HFFc6 (cell line): Measurements from ENCODE around the gene ANGPTL8. TPM values are rescaled to one million over a fixed set of nuclear protein-coding genes. Genes with fewer than 3 reads are reported as not detected.
A peak's percentile ranks its signal among the peaks of the same experiment; 100 is the strongest.

Experiments used
- DNase-seq: peaks from one replicate; pipeline ENCODE4 v3.0.0-alpha.2; 2018
- H3K27ac Mint-ChIP-seq: 2 replicates; pipeline ENCODE4 v1.8.0; 2020; ENCODE audit warnings: mild to moderate bottlenecking, mixed read lengths
- H3K27me3 Mint-ChIP-seq: 2 replicates; pipeline ENCODE4 v1.8.0; 2021; ENCODE audit warnings: mild to moderate bottlenecking, moderate library complexity, mixed read lengths; ENCODE audit not compliant: insufficient read depth
- H3K36me3 Mint-ChIP-seq: 2 replicates; pipeline ENCODE4 v1.8.0; 2021; ENCODE audit warnings: low read depth, mixed read lengths
- H3K4me1 Mint-ChIP-seq: 2 replicates; pipeline ENCODE4 v1.8.0; 2020; ENCODE audit warnings: low read depth, mixed read lengths
- H3K4me3 Mint-ChIP-seq: 2 replicates; pipeline ENCODE4 v1.8.0; 2020; ENCODE audit warnings: mild to moderate bottlenecking, moderate library complexity, mixed read lengths
- H3K9me3 Mint-ChIP-seq: 2 replicates; pipeline ENCODE4 v1.8.0; 2020; ENCODE audit warnings: mild to moderate bottlenecking, mixed read lengths
- total RNA-seq, 6 experiments: library from RNA; stranded (reverse); fragmentation: NEBNext Ultra II Directional; extraction: Animal tissue kit (Norgen Biotek cat#: 25700); gene quantifications; 2 replicates in 1 of 6; 3 replicates in 5 of 6; pipeline ENCODE4 v1.2.3, GENCODE V29; 2021
- TF ChIP-seq, protein P1 (sequence below): fragments of 200-600 bp; sonication (generic); IDR thresholded peaks from 2 replicates; pipeline ENCODE4 v1.5.0; 2021; ENCODE audit warnings: antibody characterized with exemption, mild to moderate bottlenecking

The ANGPTL8 gene
- total RNA-seq, 6 experiments from 2014 or later = not detected

DNA sequence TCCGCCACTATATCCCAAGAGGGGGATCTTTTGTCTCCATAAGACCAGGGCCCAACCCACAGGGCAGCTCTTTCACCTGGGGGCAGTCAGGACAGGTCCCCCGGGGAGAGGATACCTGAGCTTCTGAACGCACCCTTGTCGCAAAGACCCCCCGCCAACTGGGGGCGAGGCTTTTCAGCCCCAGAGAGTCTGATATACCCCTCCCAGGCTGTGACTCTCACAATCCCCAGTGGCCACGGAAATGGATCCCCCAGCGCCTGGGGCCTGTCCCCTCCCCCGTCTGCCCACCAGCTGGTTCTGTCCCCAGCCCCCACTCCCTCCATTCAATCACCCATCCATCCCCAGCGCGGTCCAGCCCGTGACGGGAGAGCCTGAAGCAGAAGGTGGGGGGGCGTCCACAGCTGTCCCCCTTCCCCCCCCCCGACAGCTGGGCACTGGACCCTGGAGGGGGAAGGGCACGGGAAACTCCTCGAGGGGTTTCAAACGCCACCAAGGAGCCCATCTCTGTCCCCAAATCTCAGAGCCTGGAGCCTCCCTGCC lies 22.1 kb downstream of the ANGPTL8 start:
- Mint-ChIP-seq H3K27ac (0 out of 2 replicates have a peak overlapping the region, but pooled peaks have one; percentile 52), H3K4me1 (peaks cover 16% of the 10 kb centered on the region), H3K9me3 (no peaks in the 10 kb centered on the region), H3K4me3 (peak overlapping the region; percentile 72), H3K36me3 (no peaks in the 10 kb centered on the region), H3K27me3 (peaks cover 3% of the 10 kb centered on the region; the same call in 1 of the 2 replicates)
- no peak for DNase-seq
- TF ChIP-seq, protein P1, sequence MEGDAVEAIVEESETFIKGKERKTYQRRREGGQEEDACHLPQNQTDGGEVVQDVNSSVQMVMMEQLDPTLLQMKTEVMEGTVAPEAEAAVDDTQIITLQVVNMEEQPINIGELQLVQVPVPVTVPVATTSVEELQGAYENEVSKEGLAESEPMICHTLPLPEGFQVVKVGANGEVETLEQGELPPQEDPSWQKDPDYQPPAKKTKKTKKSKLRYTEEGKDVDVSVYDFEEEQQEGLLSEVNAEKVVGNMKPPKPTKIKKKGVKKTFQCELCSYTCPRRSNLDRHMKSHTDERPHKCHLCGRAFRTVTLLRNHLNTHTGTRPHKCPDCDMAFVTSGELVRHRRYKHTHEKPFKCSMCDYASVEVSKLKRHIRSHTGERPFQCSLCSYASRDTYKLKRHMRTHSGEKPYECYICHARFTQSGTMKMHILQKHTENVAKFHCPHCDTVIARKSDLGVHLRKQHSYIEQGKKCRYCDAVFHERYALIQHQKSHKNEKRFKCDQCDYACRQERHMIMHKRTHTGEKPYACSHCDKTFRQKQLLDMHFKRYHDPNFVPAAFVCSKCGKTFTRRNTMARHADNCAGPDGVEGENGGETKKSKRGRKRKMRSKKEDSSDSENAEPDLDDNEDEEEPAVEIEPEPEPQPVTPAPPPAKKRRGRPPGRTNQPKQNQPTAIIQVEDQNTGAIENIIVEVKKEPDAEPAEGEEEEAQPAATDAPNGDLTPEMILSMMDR = no peak

DNA sequence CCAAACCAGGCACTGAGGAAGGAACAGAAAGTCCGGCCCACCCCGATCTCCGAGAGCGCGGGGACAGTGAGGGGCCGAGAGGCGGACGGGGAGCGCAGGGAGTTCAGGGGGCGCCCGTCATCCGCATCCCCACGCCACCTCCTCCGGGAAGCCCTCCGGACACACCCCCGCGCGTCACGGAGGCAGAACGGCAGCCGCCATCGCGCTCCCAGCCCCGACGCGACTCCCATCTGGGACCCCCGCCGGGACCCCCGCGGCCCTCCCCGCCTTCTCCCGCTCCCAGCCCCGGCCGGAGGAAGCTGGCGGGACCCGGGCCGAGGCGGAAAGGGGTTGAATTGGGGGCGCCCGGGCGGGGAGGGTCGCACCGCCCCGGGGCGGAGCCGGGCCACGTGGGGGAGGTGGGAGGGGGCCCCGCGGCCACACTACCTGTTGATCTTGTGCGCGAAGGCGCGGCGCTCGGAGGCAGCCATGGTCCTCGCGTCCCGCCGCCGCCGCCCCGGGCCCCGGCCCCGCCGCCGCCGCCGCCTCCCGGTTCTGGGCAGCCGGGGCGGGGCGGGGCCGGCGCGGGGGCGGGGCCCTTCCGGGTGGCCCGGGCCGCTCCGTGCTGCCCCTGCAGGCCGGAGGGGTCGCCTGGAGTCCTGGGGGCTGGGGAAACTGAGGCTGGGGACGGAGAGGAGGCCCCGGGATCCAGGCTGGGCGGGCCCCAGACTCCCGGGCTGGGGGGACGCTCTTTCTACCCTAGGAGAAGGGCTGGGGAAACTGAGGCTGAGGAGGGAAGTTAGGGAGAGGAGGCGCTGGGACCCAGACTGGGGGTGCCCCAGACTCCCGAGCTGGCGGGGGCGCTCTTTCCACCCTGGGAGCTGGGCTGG lies 22.8 kb downstream of the ANGPTL8 start, which contains the start of gene DOCK6:
Gene DOCK6 (minus strand): TSS at position 554 of the 869 bp plus-strand sequence. CDS start 84 bp downstream, at position 470.
- Mint-ChIP-seq H3K27ac (peak within 1 kb of the TSS; percentile 52; the same call in 1 of the 2 replicates), H3K4me1 (peaks cover 17% of the 10 kb centered on the region), H3K9me3 (no peaks in the 10 kb centered on the region), H3K27me3 (peaks cover 3% of the 10 kb centered on the region; the same call in 1 of the 2 replicates), H3K4me3 (peak within 1 kb of the TSS; percentile 72), H3K36me3 (no peaks in the 10 kb centered on the region)
- no peak for DNase-seq
- TF ChIP-seq, protein P1 = peak; percentile 65

DNA sequence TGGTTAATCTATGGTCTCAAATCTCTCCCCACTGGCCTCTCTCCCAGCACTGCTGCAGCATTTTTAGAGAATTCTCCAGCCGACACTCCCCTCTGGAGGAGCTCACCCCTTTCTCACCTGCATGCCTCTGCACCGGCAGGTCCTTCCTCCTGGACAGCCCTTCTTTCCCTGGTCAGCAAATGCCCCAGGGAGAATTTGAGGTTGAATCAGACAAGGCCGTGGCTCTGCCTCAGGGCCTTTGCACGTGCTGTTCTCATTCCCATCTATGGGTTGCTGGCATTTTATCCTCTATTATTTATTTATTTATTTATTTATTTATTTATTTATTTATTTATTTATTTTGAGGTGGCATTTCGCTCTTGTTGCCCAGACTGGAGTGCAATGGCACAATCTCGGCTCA lies 24.3 kb downstream of the ANGPTL8 start:
- TF ChIP-seq, protein P1 = no peak
- H3K4me1 Mint-ChIP-seq = peaks cover 25% of the 10 kb centered on the region
- H3K4me3 Mint-ChIP-seq = 0 out of 2 replicates have a peak overlapping the region, but pooled peaks have one; percentile 32
- DNase-seq = no peak
- no peaks in the 10 kb centered on the region; the same call in 1 of the 2 replicates for H3K36me3 Mint-ChIP-seq
- no peaks in the 10 kb centered on the region for H3K9me3 Mint-ChIP-seq
- H3K27ac Mint-ChIP-seq = no peak overlapping the region
- H3K27me3 Mint-ChIP-seq = peaks cover 5% of the 10 kb centered on the region

DNA sequence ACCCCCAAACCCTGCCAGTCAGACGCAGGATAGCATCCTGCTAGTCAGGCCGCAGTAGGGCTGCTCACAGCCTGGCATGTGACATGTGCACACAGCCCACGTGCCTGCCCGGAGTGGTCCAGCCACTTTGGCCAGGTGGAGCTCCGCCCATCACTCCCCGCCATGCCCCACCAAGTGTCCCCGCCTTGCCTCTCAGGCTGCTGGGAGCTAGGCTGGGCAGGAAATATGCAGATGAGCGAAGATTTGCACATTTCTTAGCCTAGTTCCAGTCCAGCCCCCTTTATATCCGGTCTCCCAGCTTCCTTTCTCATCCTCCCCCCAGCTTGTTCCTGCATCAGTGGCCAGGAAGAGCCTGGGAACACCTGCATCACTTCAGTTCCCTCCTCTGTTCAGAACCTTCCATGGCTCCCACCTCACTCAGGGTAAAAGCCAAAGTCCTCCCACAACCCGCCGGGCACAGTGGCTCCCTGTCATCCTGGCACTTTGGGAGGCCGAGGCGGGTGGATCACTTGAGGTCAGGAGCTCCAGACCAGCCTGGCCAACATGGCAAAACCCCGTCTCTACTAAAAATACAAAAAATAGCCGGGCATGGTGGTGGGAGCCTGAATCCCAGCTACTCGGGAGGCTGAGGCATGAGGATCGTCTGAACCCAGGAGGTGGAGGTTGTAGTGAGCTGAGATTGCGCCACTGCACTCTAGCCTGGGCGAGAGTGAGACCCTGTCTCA lies 25.2 kb downstream of the ANGPTL8 start:
- no peak for DNase-seq
- no peaks in the 10 kb centered on the region; the same call in 1 of the 2 replicates for H3K36me3 Mint-ChIP-seq
- peaks cover 34% of the 10 kb centered on the region for H3K4me1 Mint-ChIP-seq
- no peaks in the 10 kb centered on the region for H3K9me3 Mint-ChIP-seq
- no peak overlapping the region; the same call in 1 of the 2 replicates for H3K27ac Mint-ChIP-seq
- TF ChIP-seq, protein P1 = no peak
- H3K4me3 Mint-ChIP-seq = no peak overlapping the region
- peaks cover 5% of the 10 kb centered on the region for H3K27me3 Mint-ChIP-seq

DNA sequence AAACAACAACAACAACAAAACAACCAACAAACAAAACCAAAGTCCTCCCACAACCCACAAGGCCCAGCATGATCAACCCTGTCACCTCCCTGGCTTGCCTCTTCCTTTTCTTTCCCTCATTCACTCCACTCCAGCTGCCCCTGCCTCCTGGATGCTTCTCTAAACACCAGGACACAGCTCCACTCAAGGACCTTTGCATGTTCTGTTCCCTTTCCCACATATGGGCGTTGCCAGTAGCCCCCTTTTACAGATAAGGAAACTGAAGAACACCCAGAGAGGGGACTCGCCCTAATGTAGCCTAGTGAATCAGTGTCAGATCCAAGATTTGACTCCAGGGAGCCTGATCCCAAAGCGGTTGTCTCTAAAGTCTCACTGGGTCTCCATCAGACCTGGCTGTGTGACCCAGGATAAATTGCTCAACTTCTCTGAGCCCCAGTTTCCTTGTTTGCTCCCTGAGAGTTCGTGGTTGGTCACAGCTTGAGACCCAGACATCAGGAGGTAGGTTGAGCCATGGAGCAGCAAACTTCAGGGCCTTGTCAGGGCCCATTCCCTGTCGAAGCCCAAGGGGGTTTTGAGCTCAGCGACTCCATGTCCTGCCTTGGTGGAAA lies 25.9 kb downstream of the ANGPTL8 start:
- Mint-ChIP-seq H3K27me3 (peaks cover 5% of the 10 kb centered on the region), H3K4me1 (peaks cover 35% of the 10 kb centered on the region), H3K27ac (peak overlapping the region; percentile 43; the same call in 1 of the 2 replicates), H3K9me3 (no peaks in the 10 kb centered on the region), H3K4me3 (no peak overlapping the region), H3K36me3 (no peaks in the 10 kb centered on the region; the same call in 1 of the 2 replicates)
- no peak for DNase-seq
- TF ChIP-seq, protein P1 = no peak
